GM23338 (cell line): ENCODE results near the gene FOXP1. TPM values are rescaled to one million over a fixed set of nuclear protein-coding genes. Genes with fewer than 3 reads are reported as not detected.

Source experiments
- ATAC-seq: fragments of 200-7000 bp; cut with Tn5 transposase; 3 replicates; pipeline ENCODE4 v1.9.1; 2020
- DNase-seq: peaks from one replicate; pipeline ENCODE4 v3.0.0-alpha.2; 2015; ENCODE audit warnings: low spot score
- H2AFZ ChIP-seq: fragments of 200-600 bp; sonication (generic); 2 replicates; pipeline ENCODE4 v1.8.0; 2016; ENCODE audit warnings: antibody characterized with exemption, mild to moderate bottlenecking, moderate library complexity
- H3F3A ChIP-seq: fragments of 200-600 bp; sonication (generic); replicated peaks from 2 replicates; pipeline ENCODE4 v1.8.0; 2017; ENCODE audit warnings: antibody characterized with exemption, mixed run types, low read depth
- H3K27ac ChIP-seq: fragments of 200-600 bp; sonication (generic); 2 replicates; pipeline ENCODE4 v1.6.1; 2016; ENCODE audit warnings: low read depth
- H3K27me3 ChIP-seq: fragments of 200-600 bp; sonication (generic); 2 replicates; pipeline ENCODE4 v1.8.0; 2016; ENCODE audit warnings: mild to moderate bottlenecking, mixed run types, moderate library complexity; ENCODE audit not compliant: insufficient read depth
- H3K36me3 ChIP-seq: fragments of 200-600 bp; sonication (generic); 2 replicates; pipeline ENCODE4 v1.8.0; 2016; ENCODE audit warnings: mild to moderate bottlenecking; ENCODE audit not compliant: insufficient read depth
- H3K4me1 ChIP-seq: fragments of 200-600 bp; sonication (generic); 2 replicates; pipeline ENCODE4 v1.8.0; 2016; ENCODE audit warnings: mild to moderate bottlenecking, moderate library complexity; ENCODE audit not compliant: insufficient read depth
- H3K4me2 ChIP-seq: fragments of 200-600 bp; sonication (generic); 2 replicates; pipeline ENCODE4 v1.7.1; 2017; ENCODE audit warnings: mixed run types
- H3K4me3 ChIP-seq: fragments of 200-600 bp; sonication (generic); 2 replicates; pipeline ENCODE4 v1.6.1; 2016; ENCODE audit warnings: mixed run types
- H3K79me2 ChIP-seq: fragments of 200-600 bp; sonication (generic); replicated peaks from 2 replicates; pipeline ENCODE4 v1.8.0; 2017; ENCODE audit warnings: mild to moderate bottlenecking; ENCODE audit not compliant: insufficient read depth
- H3K9me2 ChIP-seq: fragments of 200-600 bp; sonication (generic); 2 replicates; pipeline ENCODE4 v1.8.0; 2017; ENCODE audit not compliant: insufficient read depth
- H4K20me1 ChIP-seq: fragments of 200-600 bp; sonication (generic); replicated peaks from 2 replicates; pipeline ENCODE4 v1.8.0; 2017; ENCODE audit warnings: mild to moderate bottlenecking; ENCODE audit not compliant: insufficient read depth
- H3K27ac Mint-ChIP-seq: 2 replicates; pipeline ENCODE4 v1.8.0; 2020; ENCODE audit warnings: inconsistent platforms, mild to moderate bottlenecking, moderate library complexity, mixed read lengths
- H3K27me3 Mint-ChIP-seq: 3 replicates; pipeline ENCODE4 v1.8.0; 2022; ENCODE audit warnings: low read depth, mild to moderate bottlenecking, moderate library complexity, mixed read lengths, inconsistent platforms; ENCODE audit not compliant: insufficient read depth, poor library complexity
- H3K36me3 Mint-ChIP-seq: 3 replicates; pipeline ENCODE4 v1.8.0; 2021; ENCODE audit warnings: low read depth, mild to moderate bottlenecking, inconsistent platforms, moderate library complexity, mixed read lengths
- H3K4me1 Mint-ChIP-seq: 3 replicates; pipeline ENCODE4 v1.8.0; 2020; ENCODE audit warnings: mild to moderate bottlenecking, inconsistent platforms, mixed read lengths
- H3K4me3 Mint-ChIP-seq: 3 replicates; pipeline ENCODE4 v1.8.0; 2021; ENCODE audit warnings: moderate library complexity, mild to moderate bottlenecking, inconsistent platforms, mixed read lengths
- H3K9me3 Mint-ChIP-seq: 3 replicates; pipeline ENCODE4 v1.8.0; 2020; ENCODE audit warnings: moderate library complexity, mild to moderate bottlenecking, inconsistent platforms, mixed read lengths
- CREB1 ChIP-seq: fragments of 250-450 bp; sonication (Bioruptor Pico); IDR thresholded peaks from 2 replicates; pipeline ENCODE4 v1.5.0; 2020; ENCODE audit warnings: low read depth, mild to moderate bottlenecking, moderate library complexity
- NANOG ChIP-seq: IDR thresholded peaks from 2 replicates; pipeline ENCODE4 v1.6.1; 2016; ENCODE audit warnings: antibody characterized with exemption, borderline replicate concordance
- POLR2AphosphoS5 ChIP-seq: IDR thresholded peaks from 2 replicates; pipeline ENCODE4 v1.6.1; 2016; ENCODE audit warnings: antibody characterized with exemption, low read depth
- STAT1 ChIP-seq: IDR thresholded peaks from one replicate; pipeline ENCODE4 v1.6.1; 2016; ENCODE audit warnings: antibody characterized with exemption; ENCODE audit not compliant: unreplicated experiment
- polyA plus RNA-seq: library from polyadenylated mRNA; unstranded; fragments of >200 nt; fragmentation: Nextera tagmentation; extraction: Ambion mirVana; gene quantifications from 2 replicates; pipeline ENCODE4 v1.2.1, GENCODE V29; 2016
- total RNA-seq: library from RNA; depleted of rRNA; stranded (reverse); fragments of >200 nt; shearing (Covaris generic); gene quantifications from 2 replicates; pipeline ENCODE4 v1.2.3, GENCODE V29; 2014
- TF ChIP-seq, protein P1 (sequence below): fragments of 250-450 bp; sonication (Bioruptor Pico); IDR thresholded peaks from 2 replicates; pipeline ENCODE4 v1.5.0; 2020; ENCODE audit warnings: mild to moderate bottlenecking, moderate library complexity

FOXP1 gene
- total and polyA plus RNA-seq, 2 experiments from 2014 or later, result 32.9 to 35.5 TPM

DNA sequence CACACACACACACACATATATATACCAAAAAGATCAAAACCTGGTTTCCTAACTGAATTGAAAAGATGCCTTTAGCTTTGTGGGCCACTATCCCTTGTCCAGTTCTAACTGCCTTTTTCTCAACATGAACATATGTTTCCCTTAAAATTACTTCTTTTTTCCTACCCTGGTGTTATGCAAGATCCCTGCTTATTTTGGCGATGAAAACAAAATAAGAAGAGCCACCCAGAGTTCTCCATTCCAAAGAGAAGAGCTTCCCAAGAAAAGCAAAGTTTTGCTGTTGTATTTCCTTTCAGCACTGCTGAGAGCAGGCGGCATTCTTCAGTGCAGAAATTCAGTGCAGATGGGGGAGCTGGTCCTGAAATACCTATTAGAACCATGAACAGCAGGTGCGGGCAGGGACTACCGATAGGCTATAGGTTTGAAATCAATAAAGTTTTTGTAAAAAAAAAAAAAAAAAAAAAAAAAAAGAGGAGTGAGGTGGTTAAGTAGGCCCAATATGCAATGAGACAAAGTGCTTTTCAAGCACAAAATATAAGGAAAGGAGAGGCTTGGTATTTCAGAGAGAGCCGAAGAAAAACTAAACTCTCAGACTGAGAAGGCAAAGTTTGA, 238.0 kb downstream of the FOXP1 start:
- Histone ChIP-seq H3K36me3 (no peaks in the 10 kb centered on the region), H3K9me2 (no peaks in the 10 kb centered on the region), H4K20me1 (no peaks in the 10 kb centered on the region), H3K27ac (no peak overlapping the region), H3K4me3 (no peak overlapping the region), H3K4me2 (no peak overlapping the region), H3F3A (no peaks in the 10 kb centered on the region), H3K27me3 (no peaks in the 10 kb centered on the region), H2AFZ (no peak overlapping the region), H3K79me2 (no peaks in the 10 kb centered on the region), H3K4me1 (no peaks in the 10 kb centered on the region)
- Mint-ChIP-seq H3K4me1 (no peaks in the 10 kb centered on the region), H3K36me3 (no peaks in the 10 kb centered on the region), H3K27ac (no peak overlapping the region; the same call in 1 of the 2 replicates), H3K27me3 (peaks cover 3% of the 10 kb centered on the region), H3K9me3 (no peaks in the 10 kb centered on the region), H3K4me3 (no peak overlapping the region)
- DNase-seq (peak; percentile 20), ATAC-seq (no peak)
- TF ChIP-seq NANOG (no peak), POLR2AphosphoS5 (no peak), STAT1 (no peak), CREB1 (no peak)
- TF ChIP-seq, protein P1, sequence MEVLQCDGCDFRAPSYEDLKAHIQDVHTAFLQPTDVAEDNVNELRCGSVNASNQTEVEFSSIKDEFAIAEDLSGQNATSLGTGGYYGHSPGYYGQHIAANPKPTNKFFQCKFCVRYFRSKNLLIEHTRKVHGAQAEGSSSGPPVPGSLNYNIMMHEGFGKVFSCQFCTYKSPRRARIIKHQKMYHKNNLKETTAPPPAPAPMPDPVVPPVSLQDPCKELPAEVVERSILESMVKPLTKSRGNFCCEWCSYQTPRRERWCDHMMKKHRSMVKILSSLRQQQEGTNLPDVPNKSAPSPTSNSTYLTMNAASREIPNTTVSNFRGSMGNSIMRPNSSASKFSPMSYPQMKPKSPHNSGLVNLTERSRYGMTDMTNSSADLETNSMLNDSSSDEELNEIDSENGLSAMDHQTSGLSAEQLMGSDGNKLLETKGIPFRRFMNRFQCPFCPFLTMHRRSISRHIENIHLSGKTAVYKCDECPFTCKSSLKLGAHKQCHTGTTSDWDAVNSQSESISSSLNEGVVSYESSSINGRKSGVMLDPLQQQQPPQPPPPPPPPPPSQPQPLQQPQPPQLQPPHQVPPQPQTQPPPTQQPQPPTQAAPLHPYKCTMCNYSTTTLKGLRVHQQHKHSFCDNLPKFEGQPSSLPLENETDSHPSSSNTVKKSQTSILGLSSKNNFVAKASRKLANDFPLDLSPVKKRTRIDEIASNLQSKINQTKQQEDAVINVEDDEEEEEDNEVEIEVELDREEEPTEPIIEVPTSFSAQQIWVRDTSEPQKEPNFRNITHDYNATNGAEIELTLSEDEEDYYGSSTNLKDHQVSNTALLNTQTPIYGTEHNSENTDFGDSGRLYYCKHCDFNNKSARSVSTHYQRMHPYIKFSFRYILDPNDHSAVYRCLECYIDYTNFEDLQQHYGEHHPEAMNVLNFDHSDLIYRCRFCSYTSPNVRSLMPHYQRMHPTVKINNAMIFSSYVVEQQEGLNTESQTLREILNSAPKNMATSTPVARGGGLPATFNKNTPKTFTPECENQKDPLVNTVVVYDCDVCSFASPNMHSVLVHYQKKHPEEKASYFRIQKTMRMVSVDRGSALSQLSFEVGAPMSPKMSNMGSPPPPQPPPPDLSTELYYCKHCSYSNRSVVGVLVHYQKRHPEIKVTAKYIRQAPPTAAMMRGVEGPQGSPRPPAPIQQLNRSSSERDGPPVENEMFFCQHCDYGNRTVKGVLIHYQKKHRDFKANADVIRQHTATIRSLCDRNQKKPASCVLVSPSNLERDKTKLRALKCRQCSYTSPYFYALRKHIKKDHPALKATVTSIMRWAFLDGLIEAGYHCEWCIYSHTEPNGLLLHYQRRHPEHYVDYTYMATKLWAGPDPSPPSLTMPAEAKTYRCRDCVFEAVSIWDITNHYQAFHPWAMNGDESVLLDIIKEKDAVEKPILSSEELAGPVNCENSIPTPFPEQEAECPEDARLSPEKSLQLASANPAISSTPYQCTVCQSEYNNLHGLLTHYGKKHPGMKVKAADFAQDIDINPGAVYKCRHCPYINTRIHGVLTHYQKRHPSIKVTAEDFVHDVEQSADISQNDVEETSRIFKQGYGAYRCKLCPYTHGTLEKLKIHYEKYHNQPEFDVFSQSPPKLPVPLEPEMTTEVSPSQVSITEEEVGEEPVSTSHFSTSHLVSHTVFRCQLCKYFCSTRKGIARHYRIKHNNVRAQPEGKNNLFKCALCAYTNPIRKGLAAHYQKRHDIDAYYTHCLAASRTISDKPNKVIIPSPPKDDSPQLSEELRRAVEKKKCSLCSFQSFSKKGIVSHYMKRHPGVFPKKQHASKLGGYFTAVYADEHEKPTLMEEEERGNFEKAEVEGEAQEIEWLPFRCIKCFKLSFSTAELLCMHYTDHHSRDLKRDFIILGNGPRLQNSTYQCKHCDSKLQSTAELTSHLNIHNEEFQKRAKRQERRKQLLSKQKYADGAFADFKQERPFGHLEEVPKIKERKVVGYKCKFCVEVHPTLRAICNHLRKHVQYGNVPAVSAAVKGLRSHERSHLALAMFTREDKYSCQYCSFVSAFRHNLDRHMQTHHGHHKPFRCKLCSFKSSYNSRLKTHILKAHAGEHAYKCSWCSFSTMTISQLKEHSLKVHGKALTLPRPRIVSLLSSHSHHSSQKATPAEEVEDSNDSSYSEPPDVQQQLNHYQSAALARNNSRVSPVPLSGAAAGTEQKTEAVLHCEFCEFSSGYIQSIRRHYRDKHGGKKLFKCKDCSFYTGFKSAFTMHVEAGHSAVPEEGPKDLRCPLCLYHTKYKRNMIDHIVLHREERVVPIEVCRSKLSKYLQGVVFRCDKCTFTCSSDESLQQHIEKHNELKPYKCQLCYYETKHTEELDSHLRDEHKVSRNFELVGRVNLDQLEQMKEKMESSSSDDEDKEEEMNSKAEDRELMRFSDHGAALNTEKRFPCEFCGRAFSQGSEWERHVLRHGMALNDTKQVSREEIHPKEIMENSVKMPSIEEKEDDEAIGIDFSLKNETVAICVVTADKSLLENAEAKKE, result no peak

GRCh38 chr3:71341721-71342120, 241.8 kb downstream of the FOXP1 start:
- H3K9me2 ChIP-seq, result no peaks in the 10 kb centered on the region
- Mint-ChIP-seq H3K27ac (no peak overlapping the region), H3K9me3 (no peaks in the 10 kb centered on the region; the same call in 2 of the 3 replicates), H3K27me3 (no peaks in the 10 kb centered on the region), H3K4me3 (no peak overlapping the region), H3K4me1 (peaks cover 7% of the 10 kb centered on the region; the same call in 2 of the 3 replicates), H3K36me3 (no peaks in the 10 kb centered on the region)
- H3K36me3 ChIP-seq, result no peaks in the 10 kb centered on the region
- no peak overlapping the region for H3K4me3 ChIP-seq
- H3K27me3 ChIP-seq, result no peaks in the 10 kb centered on the region
- no peak overlapping the region for H3K27ac ChIP-seq
- no peaks in the 10 kb centered on the region for H3K79me2 ChIP-seq
- H4K20me1 ChIP-seq, result no peaks in the 10 kb centered on the region
- H2AFZ ChIP-seq, result no peak overlapping the region
- no peak for DNase-seq
- no peak overlapping the region for H3K4me2 ChIP-seq
- no peaks in the 10 kb centered on the region for H3K4me1 ChIP-seq
- no peak for ATAC-seq
- H3F3A ChIP-seq, result no peaks in the 10 kb centered on the region
- TF ChIP-seq, protein P1, result no peak
